Pancreas (tissue), 10 donors: ENCODE results near the gene RRAGC. TPM values are rescaled to one million over a fixed set of nuclear protein-coding genes. Genes with fewer than 3 reads are reported as not detected.

Experiments used
- ATAC-seq, 4 donors: fragments of 200-7000 bp; cut with Tn5 transposase; one replicate each; pipeline versions ENCODE4 v1.8.0 to v1.9.1; 2020; ENCODE audit warnings: mild to moderate bottlenecking in 4 of 4, moderate library complexity in 4 of 4
- DNase-seq, 6 donors: peaks; one replicate each; pipeline ENCODE4 v3.0.0-alpha.2; 2020
- FAIRE-seq: peaks from 2 replicates; lab custom pipeline; 2012; peaks lifted over from hg19 to GRCh38; lab: Jason Lieb, UNC
- H3K27ac ChIP-seq, 4 donors: fragments of 200-600 bp; sonication (generic); 1 replicate in 3 of 4; 2 replicates in 1 of 4; pipeline versions ENCODE4 v1.5.0 to v1.8.0; 2020
- H3K27me3 ChIP-seq, 4 donors: fragments of 200-600 bp; one replicate each; pipeline ENCODE4 v1.8.0; 2021
- H3K36me3 ChIP-seq, 3 donors: fragments of 200-600 bp; sonication (generic) in 1 of 3; one replicate each; pipeline versions ENCODE4 v1.5.0 to v1.8.0; 2020 to 2021
- H3K4me1 ChIP-seq, 3 donors: fragments of 200-600 bp; one replicate each; pipeline ENCODE4 v1.8.0; 2021
- H3K4me3 ChIP-seq, 4 donors: fragments of 200-600 bp; sonication (generic) in 2 of 4; one replicate each; pipeline versions ENCODE4 v1.5.0 to v1.8.0; 2020 to 2021
- H3K9me3 ChIP-seq, 4 donors: fragments of 200-600 bp; one replicate each; pipeline ENCODE4 v1.8.0; 2021
- CTCF ChIP-seq, 4 donors: fragments of 200-600 bp; sonication (generic) in 3 of 4; IDR thresholded peaks; one replicate each; pipeline versions ENCODE4 v1.5.0 to v1.8.0; 2021; ENCODE audit warnings: antibody characterized with exemption in 4 of 4
- WGBS, 2 donors: extraction: QIAGEN DNeasy Blood & Tissue Kit; methylation state at CpG; one replicate each; pipeline ENCODE4 v1.1.7; 2013; 5-methylcytosine and 5-hydroxymethylcytosine counted together
- intact Hi-C, 3 donors: fragments of 100-400 bp; cut with DNase I; formaldehyde crosslinking; loops; one replicate each; pipeline versions ENCODE4 v1.11.1 to v1.14.2; 2022
- polyA plus RNA-seq, 2 donors: library from polyadenylated mRNA; stranded (reverse); fragments of 200-250 nt; gene quantifications; one replicate each; pipeline ENCODE4 v1.2.3, GENCODE V29; 2013
- total RNA-seq, 6 donors: library from RNA; stranded (reverse); fragmentation: NEBNext Ultra II Directional in 4 of 6; extraction: Animal tissue kit (Norgen Biotek cat#: 25700) in 4 of 6; gene quantifications; one replicate each; pipeline versions ENCODE4 v1.2.1 to v1.2.4, GENCODE V29; 2021 to 2023
- donor health status: healthy with polysubstance abuse.
- donor health status: DM: no; HTN: no; CAD: no; lungs with moderate emphysema.
- donor health status: DM: no; HTN: no; CAD: no.
- donor health status: control.
- donor health status: control.
- donor health status: Bipolar disorder and iron deficiency.
- donor health status: DM: yes; HTN: yes; CAD: no.
- donor health status: DM: no; HTN: no; CAD: no.
- donor health status: DM: no; HTN: no; CAD: no.
- donor health status: DM: yes; HTN: yes; CAD: no.

The RRAGC gene
- total and polyA plus RNA-seq, 8 donors, result 4.3 to 13.5 (median 8.2) TPM

GRCh38 chr1:38788341-38789336, 70.9 kb downstream of the RRAGC start:
- DNase-seq (no peak), FAIRE-seq (no peak), ATAC-seq (no peak)
- H3K4me3 ChIP-seq, result no peak overlapping the region
- H3K9me3 ChIP-seq, result no peaks in the 10 kb centered on the region
- TF ChIP-seq CTCF (IDR thresholded peaks at IDR 0.05), result no peak
- WGBS, 2 donors, result 29 to 37% methylated on average over 15 of the region's 15 CpGs
- H3K36me3 ChIP-seq, result no peaks in the 10 kb centered on the region
- peaks cover 0 to 24% (median 2%) of the 10 kb centered on the region in 4 donors for H3K27me3 ChIP-seq
- intact Hi-C loops, result no loop called here
- no peak overlapping the region for H3K27ac ChIP-seq
- peaks cover 0 to 4% (median 0%) of the 10 kb centered on the region in 3 donors for H3K4me1 ChIP-seq

Other genes with a start within 250 kb of the RRAGC start
- gene MYCBP, start 13.6 kb upstream of the RRAGC start, total RNA-seq, result 10 to 100 TPM in 4 of 6 donors, 1 to 10 TPM in 2; 6.1 to 16.1 (median 10.9) TPM
- 1 to 10 TPM; 6.8 to 8.7 TPM for gene MYCBP, start 13.6 kb upstream of the RRAGC start, polyA plus RNA-seq
- gene GJA9, start 21.8 kb upstream of the RRAGC start, total RNA-seq, result not detected
- not detected for gene GJA9, start 21.8 kb upstream of the RRAGC start, polyA plus RNA-seq
- 1 to 10 TPM in 1 of 6 donors, under 1 TPM in 5; 0.08 to 1.9 (median 0.39) TPM for gene RHBDL2, start 82.1 kb upstream of the RRAGC start, total RNA-seq
- gene RHBDL2, start 82.1 kb upstream of the RRAGC start, polyA plus RNA-seq, result under 1 TPM; 0.05 to 0.84 TPM
- gene AKIRIN1, start 131.5 kb upstream of the RRAGC start, total RNA-seq, result 10 to 100 TPM in 5 of 6 donors, 1 to 10 TPM in 1; 9.4 to 18.5 (median 12.1) TPM
- 10 to 100 TPM in 1 of 2 donors, 1 to 10 TPM in 1; 7.5 to 21.8 TPM for gene AKIRIN1, start 131.5 kb upstream of the RRAGC start, polyA plus RNA-seq
- gene NDUFS5, start 166.6 kb upstream of the RRAGC start, total RNA-seq, result 10 to 100 TPM; 52.2 to 82.6 (median 66.9) TPM
- 100 to 1,000 TPM; 257 to 319 TPM for gene NDUFS5, start 166.6 kb upstream of the RRAGC start, polyA plus RNA-seq